Uterus (tissue), 4 donors: Measurements from ENCODE around the gene TRMO. TPM values are rescaled to one million over a fixed set of nuclear protein-coding genes. Genes with fewer than 3 reads are reported as not detected.

Experiments
- DNase-seq, 2 donors: peaks; one replicate each; pipeline ENCODE4 v3.0.0-alpha.2; 2019 to 2020
- H3K27ac ChIP-seq, 2 donors: fragments of 200-600 bp; sonication (generic); 1 replicate in 1 of 2; 2 replicates in 1 of 2; pipeline ENCODE4 v1.5.1; 2016 to 2018
- H3K27me3 ChIP-seq, 2 donors: fragments of 200-600 bp; sonication (generic); one replicate each; pipeline ENCODE4 v1.5.1; 2018 to 2019; ENCODE audit warnings: control low read depth in 1 of 2
- H3K36me3 ChIP-seq, 2 donors: fragments of 200-600 bp; sonication (generic); one replicate each; pipeline ENCODE4 v1.5.1; 2019; ENCODE audit warnings: control low read depth in 1 of 2
- H3K4me1 ChIP-seq, 2 donors: fragments of 200-600 bp; sonication (generic); one replicate each; pipeline ENCODE4 v1.5.1; 2018 to 2019; ENCODE audit warnings: control low read depth in 1 of 2
- H3K4me3 ChIP-seq, 2 donors: fragments of 200-600 bp; sonication (generic); 1 replicate in 1 of 2; 2 replicates in 1 of 2; pipeline ENCODE4 v1.5.1; 2018 to 2019; ENCODE audit warnings: mild to moderate bottlenecking in 1 of 2
- H3K9me3 ChIP-seq, 2 donors: fragments of 200-600 bp; sonication (generic); one replicate each; pipeline ENCODE4 v1.5.1; 2019; ENCODE audit warnings: control low read depth in 1 of 2
- POLR2A ChIP-seq, 2 donors: fragments of 450-650 bp; IDR thresholded peaks; one replicate each; pipeline ENCODE4 v1.6.1; 2016; ENCODE audit warnings: antibody characterized with exemption in 2 of 2, mild to moderate bottlenecking in 1 of 2, moderate library complexity in 1 of 2
- intact Hi-C: fragments of 100-400 bp; cut with DNase I; formaldehyde crosslinking; loops from one replicate; pipeline ENCODE4 v1.15.1; 2023; ENCODE audit warnings: low total_unique reads
- total RNA-seq, 4 donors: library from RNA; depleted of rRNA in 3 of 4; stranded (reverse); fragments of >200 nt in 3 of 4; gene quantifications; one replicate each; pipeline versions ENCODE4 v1.1.0 to v1.2.4, GENCODE V29; 2014 to 2023
- TF ChIP-seq, protein P1 (sequence below), 4 experiments: fragments of 200-600 bp in 2 of 4; fragments of 450-650 bp in 2 of 4; sonication (generic) in 2 of 4; IDR thresholded peaks; one replicate each; pipeline ENCODE4 v1.5.1; 2016 to 2019; ENCODE audit warnings: antibody characterized with exemption in 4 of 4, mild to moderate bottlenecking in 2 of 4, moderate library complexity in 1 of 4
- donor health status: DM: yes; HTN: yes; CAD: no.

TRMO gene
- total RNA-seq, 4 donors from 2014 or later: 14.1 to 32.6 (median 19.7) TPM

- DNase-seq: no peak
- Histone ChIP-seq H3K4me3 (no peak overlapping the region), H3K27me3 (no peaks in the 10 kb centered on the region), H3K9me3 (no peaks in the 10 kb centered on the region), H3K36me3 (no peaks in the 10 kb centered on the region), H3K27ac (no peak overlapping the region), H3K4me1 (no peaks in the 10 kb centered on the region)
- no peak for TF ChIP-seq POLR2A (IDR thresholded peaks at IDR 0.05)
- TF ChIP-seq, protein P1, sequence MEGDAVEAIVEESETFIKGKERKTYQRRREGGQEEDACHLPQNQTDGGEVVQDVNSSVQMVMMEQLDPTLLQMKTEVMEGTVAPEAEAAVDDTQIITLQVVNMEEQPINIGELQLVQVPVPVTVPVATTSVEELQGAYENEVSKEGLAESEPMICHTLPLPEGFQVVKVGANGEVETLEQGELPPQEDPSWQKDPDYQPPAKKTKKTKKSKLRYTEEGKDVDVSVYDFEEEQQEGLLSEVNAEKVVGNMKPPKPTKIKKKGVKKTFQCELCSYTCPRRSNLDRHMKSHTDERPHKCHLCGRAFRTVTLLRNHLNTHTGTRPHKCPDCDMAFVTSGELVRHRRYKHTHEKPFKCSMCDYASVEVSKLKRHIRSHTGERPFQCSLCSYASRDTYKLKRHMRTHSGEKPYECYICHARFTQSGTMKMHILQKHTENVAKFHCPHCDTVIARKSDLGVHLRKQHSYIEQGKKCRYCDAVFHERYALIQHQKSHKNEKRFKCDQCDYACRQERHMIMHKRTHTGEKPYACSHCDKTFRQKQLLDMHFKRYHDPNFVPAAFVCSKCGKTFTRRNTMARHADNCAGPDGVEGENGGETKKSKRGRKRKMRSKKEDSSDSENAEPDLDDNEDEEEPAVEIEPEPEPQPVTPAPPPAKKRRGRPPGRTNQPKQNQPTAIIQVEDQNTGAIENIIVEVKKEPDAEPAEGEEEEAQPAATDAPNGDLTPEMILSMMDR (IDR thresholded peaks at IDR 0.05): no peak
- intact Hi-C loops: no loop called here
Observed at GRCh38 chr9:97895211-97895610, 27.1 kb downstream of the TRMO start.

GRCh38 chr9:97892421-97892820 lies 29.9 kb downstream of the TRMO start:
- Histone ChIP-seq H3K9me3 (no peaks in the 10 kb centered on the region), H3K27me3 (no peaks in the 10 kb centered on the region), H3K36me3 (no peaks in the 10 kb centered on the region), H3K4me3 (no peak overlapping the region), H3K4me1 (no peaks in the 10 kb centered on the region), H3K27ac (no peak overlapping the region)
- TF ChIP-seq, protein P1 (IDR thresholded peaks at IDR 0.05): no peak
- no peak for TF ChIP-seq POLR2A (IDR thresholded peaks at IDR 0.05)
- DNase-seq: no peak
- intact Hi-C loops: no loop called here

GRCh38 chr9:97891736-97892135 lies 30.6 kb downstream of the TRMO start:
- intact Hi-C loops: no loop called here
- no peak for DNase-seq

DNA sequence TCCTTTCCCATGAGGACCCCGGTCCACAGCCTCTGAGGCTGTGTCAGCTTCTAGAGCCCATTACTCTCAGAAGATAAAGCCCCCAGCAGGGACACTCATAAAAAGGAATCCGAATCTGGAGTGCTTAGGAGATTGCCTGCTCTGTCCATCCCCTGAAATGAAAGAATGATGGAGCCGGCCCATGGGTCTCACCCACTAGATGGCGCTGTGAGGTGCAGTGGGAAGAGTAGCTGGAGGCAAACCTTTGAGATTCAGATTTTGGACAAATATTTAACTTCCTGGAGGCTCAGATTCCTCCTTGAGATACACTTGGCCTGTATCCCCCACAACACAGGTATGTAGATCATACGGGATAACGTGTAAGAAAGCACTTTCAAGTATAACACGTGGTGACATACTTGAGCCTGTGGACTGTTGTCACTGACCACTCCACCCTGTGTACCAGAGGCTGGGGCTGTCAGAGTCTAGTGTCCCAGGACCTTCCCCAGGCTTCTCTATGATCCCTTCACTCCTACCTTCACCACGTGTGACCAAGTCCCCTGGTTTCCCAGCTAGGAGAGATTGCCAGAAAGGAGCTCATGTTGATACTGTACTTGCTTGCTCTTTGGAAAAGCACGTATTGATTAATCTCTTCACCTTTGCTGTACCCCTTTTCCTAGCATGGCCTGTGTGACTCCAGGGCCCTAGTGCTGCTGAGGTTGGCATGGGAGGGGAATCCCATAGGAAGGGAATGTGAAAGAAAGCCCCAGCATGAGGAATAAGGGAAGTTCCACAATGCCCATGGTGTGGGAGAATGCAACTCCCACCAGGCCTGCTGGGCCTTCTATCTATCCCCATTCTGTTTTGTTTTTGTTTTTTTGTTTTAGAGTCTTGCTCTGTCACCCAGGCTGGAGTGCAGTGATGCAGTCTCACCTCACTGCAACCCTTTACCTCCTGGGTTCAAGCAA lies 32.1 kb downstream of the TRMO start:
- Histone ChIP-seq H3K9me3 (no peaks in the 10 kb centered on the region), H3K27me3 (no peaks in the 10 kb centered on the region), H3K4me1 (no peaks in the 10 kb centered on the region), H3K27ac (no peak overlapping the region), H3K36me3 (no peaks in the 10 kb centered on the region), H3K4me3 (no peak overlapping the region)
- TF ChIP-seq POLR2A (IDR thresholded peaks at IDR 0.05): no peak
- TF ChIP-seq, protein P1 (IDR thresholded peaks at IDR 0.05): no peak
- DNase-seq: no peak
- intact Hi-C loops: no loop called here

More at GRCh38 chr9:97891736-97892135, 30.6 kb downstream of the TRMO start:
- no peaks in the 10 kb centered on the region for H3K27me3 ChIP-seq
- no peak overlapping the region for H3K4me3 ChIP-seq
- H3K4me1 ChIP-seq: no peaks in the 10 kb centered on the region
- no peaks in the 10 kb centered on the region for H3K36me3 ChIP-seq
- no peak overlapping the region for H3K27ac ChIP-seq
- H3K9me3 ChIP-seq: no peaks in the 10 kb centered on the region
- TF ChIP-seq, protein P1 (IDR thresholded peaks at IDR 0.05): no peak
- no peak for TF ChIP-seq POLR2A (IDR thresholded peaks at IDR 0.05)

DNA sequence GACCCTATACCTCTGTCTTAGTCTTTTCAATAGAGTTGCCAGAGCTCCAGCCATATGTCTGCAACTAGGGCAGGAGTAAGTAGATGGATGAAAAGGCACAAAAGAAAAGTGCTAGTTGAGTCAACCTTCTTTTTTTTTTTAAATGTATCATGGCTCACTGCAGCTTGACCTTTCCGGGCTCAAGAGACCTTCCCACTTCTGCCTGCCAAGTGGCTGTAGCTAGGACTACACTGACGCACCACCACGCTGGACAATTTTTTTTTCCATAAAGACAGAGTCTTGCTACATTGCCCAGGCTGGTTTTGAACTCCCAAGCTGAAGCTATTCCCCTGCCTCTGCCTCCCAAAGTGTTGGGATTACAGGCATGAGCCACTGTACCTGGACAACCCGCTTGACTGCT lies 42.0 kb downstream of the TRMO start:
- Histone ChIP-seq H3K27me3 (no peaks in the 10 kb centered on the region), H3K36me3 (no peaks in the 10 kb centered on the region)
- TF ChIP-seq POLR2A (IDR thresholded peaks at IDR 0.05): no peak
- TF ChIP-seq, protein P1 (IDR thresholded peaks at IDR 0.05): no peak

More for the DNA sequence above, 42.0 kb downstream of the TRMO start:
- intact Hi-C loops: no loop called here
- H3K4me3 ChIP-seq: no peak overlapping the region
- H3K27ac ChIP-seq: no peak overlapping the region
- no peaks in the 10 kb centered on the region for H3K4me1 ChIP-seq
- no peaks in the 10 kb centered on the region for H3K9me3 ChIP-seq
- DNase-seq: no peak
